G401.6 (cell line): ENCODE data around the gene LSAMP.
"Not testable (repeated sequence)": the region's sequence is repeated elsewhere in the genome, so short reads cannot be mapped to it uniquely, and the experiment has no call there.

Experiments
- FAIRE-seq: peaks from 2 replicates; lab custom pipeline; 2012; peaks lifted over from hg19 to GRCh38; lab: Jason Lieb, UNC

The LSAMP gene

GRCh38 chr3:115833074-115833473 lies 612.2 kb downstream of the LSAMP start:
- peak; percentile 34 for FAIRE-seq

- no peak for FAIRE-seq
Measured at GRCh38 chr3:115832265-115832664, 613.0 kb downstream of the LSAMP start.

- no peak for FAIRE-seq
Measured at GRCh38 chr3:115831864-115832263, 613.4 kb downstream of the LSAMP start.

- FAIRE-seq, result no peak
Measured at GRCh38 chr3:115830764-115831395, 614.4 kb downstream of the LSAMP start.

- no peak for FAIRE-seq
Measured at GRCh38 chr3:115828401-115828800, 616.9 kb downstream of the LSAMP start.

GRCh38 chr3:115827495-115827894 lies 617.8 kb downstream of the LSAMP start:
- no peak for FAIRE-seq

- no peak for FAIRE-seq
Measured at GRCh38 chr3:115825046-115825445, 620.2 kb downstream of the LSAMP start.

GRCh38 chr3:115823083-115823482 lies 622.2 kb downstream of the LSAMP start:
- no peak for FAIRE-seq

GRCh38 chr3:115822579-115822978 lies 622.7 kb downstream of the LSAMP start:
- FAIRE-seq, result no peak

GRCh38 chr3:115819785-115820384 lies 625.4 kb downstream of the LSAMP start:
- FAIRE-seq, result peak; percentile 98

- FAIRE-seq, result peak; percentile 86
Measured at GRCh38 chr3:115814778-115815380, 630.4 kb downstream of the LSAMP start.

- FAIRE-seq, result no peak
Measured at GRCh38 chr3:115814006-115814405, 631.3 kb downstream of the LSAMP start.

GRCh38 chr3:115808816-115809215 lies 636.5 kb downstream of the LSAMP start:
- no peak for FAIRE-seq

- no peak for FAIRE-seq
Measured at GRCh38 chr3:115808244-115808643, 637.0 kb downstream of the LSAMP start.

GRCh38 chr3:115806501-115806900 lies 638.8 kb downstream of the LSAMP start:
- FAIRE-seq, result no peak

- no peak for FAIRE-seq
Measured at GRCh38 chr3:115805520-115805919, 639.8 kb downstream of the LSAMP start.

- FAIRE-seq, result no peak
Measured at GRCh38 chr3:115804713-115805119, 640.6 kb downstream of the LSAMP start.

- no peak for FAIRE-seq
Measured at GRCh38 chr3:115804200-115804599, 641.1 kb downstream of the LSAMP start.

GRCh38 chr3:115803661-115804060 lies 641.6 kb downstream of the LSAMP start:
- FAIRE-seq, result no peak

- no peak for FAIRE-seq
Measured at GRCh38 chr3:115800489-115801075, 644.7 kb downstream of the LSAMP start.

GRCh38 chr3:115800065-115800464 lies 645.2 kb downstream of the LSAMP start:
- not testable (repeated sequence) for FAIRE-seq

- no peak for FAIRE-seq
Measured at GRCh38 chr3:115792206-115792955, 652.9 kb downstream of the LSAMP start.
